ENCODE measurements around the gene UROS.

UROS gene

GRCh38 chr10:125785791-125786190 is 37.3 kb downstream of the UROS start:
- no peak for DNase-seq

- no peak for DNase-seq
Measured at GRCh38 chr10:125783957-125784356, 39.1 kb downstream of the UROS start.

GRCh38 chr10:125783408-125783807 is 39.6 kb downstream of the UROS start:
- DNase-seq: no peak

- DNase-seq: no peak
Measured at GRCh38 chr10:125782616-125783015, 40.4 kb downstream of the UROS start.

GRCh38 chr10:125782054-125782453 is 41.0 kb downstream of the UROS start:
- no peak for DNase-seq

GRCh38 chr10:125781374-125781773 is 41.7 kb downstream of the UROS start:
- DNase-seq: no peak

- DNase-seq: no peak
Measured at GRCh38 chr10:125779403-125780327, 43.4 kb downstream of the UROS start.

GRCh38 chr10:125778556-125778955 is 44.5 kb downstream of the UROS start:
- no peak for DNase-seq

GRCh38 chr10:125777806-125778205 is 45.3 kb downstream of the UROS start:
- no peak for DNase-seq

GRCh38 chr10:125775491-125776106 is 47.5 kb downstream of the UROS start, which contains the start of gene MMP21:
TSS of gene MMP21 (minus strand) at chr10:125775821. CDS start at chr10:125775821, 0 bp downstream.
- DNase-seq: no peak

GRCh38 chr10:125774581-125775191 is 48.4 kb downstream of the UROS start:
- DNase-seq: no peak

- DNase-seq: no peak
Measured at GRCh38 chr10:125773687-125774543, 49.1 kb downstream of the UROS start.

- DNase-seq: no peak
Measured at GRCh38 chr10:125772864-125773180, 50.2 kb downstream of the UROS start.

- no peak for DNase-seq
Measured at GRCh38 chr10:125772112-125772863, 50.8 kb downstream of the UROS start.

- DNase-seq: no peak
Measured at GRCh38 chr10:125770844-125771243, 52.2 kb downstream of the UROS start.

GRCh38 chr10:125769175-125769574 is 53.9 kb downstream of the UROS start:
- no peak for DNase-seq

- DNase-seq: peak; percentile 9
Measured at GRCh38 chr10:125768219-125768855, 54.7 kb downstream of the UROS start.

GRCh38 chr10:125766511-125766910 is 56.5 kb downstream of the UROS start:
- no peak for DNase-seq

GRCh38 chr10:125765835-125766234 is 57.2 kb downstream of the UROS start:
- DNase-seq: no peak

- DNase-seq: no peak
Measured at GRCh38 chr10:125762692-125763648, 60.1 kb downstream of the UROS start.

Data from NCI-H345 (cell line).